ENCODE results near the gene ADO.

DNA sequence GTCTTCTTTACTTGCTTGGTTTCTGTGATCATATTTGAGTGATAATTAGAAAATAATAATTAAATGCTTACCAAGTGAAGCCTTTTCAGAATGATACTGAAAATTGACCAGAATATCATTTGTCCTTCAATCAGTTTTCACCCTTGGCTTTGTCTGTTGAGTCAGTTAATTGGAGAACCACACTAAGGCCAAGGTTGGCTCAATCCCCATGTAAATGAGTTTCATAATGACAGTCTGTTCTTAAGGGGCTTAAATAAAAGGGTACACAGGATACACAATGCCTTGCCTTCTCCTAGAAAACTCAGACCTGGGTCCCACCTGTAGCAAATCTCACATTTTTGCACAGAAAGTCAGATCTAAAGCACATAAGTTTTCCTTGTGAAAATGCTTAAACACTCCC, 42.9 kb downstream of the ADO start:
- no peak for TF ChIP-seq EZH2 (IDR thresholded peaks at IDR 0.05; ENCODE audit: low read depth, unreplicated experiment)
- TF ChIP-seq, protein P1, sequence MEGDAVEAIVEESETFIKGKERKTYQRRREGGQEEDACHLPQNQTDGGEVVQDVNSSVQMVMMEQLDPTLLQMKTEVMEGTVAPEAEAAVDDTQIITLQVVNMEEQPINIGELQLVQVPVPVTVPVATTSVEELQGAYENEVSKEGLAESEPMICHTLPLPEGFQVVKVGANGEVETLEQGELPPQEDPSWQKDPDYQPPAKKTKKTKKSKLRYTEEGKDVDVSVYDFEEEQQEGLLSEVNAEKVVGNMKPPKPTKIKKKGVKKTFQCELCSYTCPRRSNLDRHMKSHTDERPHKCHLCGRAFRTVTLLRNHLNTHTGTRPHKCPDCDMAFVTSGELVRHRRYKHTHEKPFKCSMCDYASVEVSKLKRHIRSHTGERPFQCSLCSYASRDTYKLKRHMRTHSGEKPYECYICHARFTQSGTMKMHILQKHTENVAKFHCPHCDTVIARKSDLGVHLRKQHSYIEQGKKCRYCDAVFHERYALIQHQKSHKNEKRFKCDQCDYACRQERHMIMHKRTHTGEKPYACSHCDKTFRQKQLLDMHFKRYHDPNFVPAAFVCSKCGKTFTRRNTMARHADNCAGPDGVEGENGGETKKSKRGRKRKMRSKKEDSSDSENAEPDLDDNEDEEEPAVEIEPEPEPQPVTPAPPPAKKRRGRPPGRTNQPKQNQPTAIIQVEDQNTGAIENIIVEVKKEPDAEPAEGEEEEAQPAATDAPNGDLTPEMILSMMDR (conservative IDR thresholded peaks at IDR 0.05; ENCODE audit: low read depth in 2 of 2), result no peak
- TF ChIP-seq, protein P2, sequence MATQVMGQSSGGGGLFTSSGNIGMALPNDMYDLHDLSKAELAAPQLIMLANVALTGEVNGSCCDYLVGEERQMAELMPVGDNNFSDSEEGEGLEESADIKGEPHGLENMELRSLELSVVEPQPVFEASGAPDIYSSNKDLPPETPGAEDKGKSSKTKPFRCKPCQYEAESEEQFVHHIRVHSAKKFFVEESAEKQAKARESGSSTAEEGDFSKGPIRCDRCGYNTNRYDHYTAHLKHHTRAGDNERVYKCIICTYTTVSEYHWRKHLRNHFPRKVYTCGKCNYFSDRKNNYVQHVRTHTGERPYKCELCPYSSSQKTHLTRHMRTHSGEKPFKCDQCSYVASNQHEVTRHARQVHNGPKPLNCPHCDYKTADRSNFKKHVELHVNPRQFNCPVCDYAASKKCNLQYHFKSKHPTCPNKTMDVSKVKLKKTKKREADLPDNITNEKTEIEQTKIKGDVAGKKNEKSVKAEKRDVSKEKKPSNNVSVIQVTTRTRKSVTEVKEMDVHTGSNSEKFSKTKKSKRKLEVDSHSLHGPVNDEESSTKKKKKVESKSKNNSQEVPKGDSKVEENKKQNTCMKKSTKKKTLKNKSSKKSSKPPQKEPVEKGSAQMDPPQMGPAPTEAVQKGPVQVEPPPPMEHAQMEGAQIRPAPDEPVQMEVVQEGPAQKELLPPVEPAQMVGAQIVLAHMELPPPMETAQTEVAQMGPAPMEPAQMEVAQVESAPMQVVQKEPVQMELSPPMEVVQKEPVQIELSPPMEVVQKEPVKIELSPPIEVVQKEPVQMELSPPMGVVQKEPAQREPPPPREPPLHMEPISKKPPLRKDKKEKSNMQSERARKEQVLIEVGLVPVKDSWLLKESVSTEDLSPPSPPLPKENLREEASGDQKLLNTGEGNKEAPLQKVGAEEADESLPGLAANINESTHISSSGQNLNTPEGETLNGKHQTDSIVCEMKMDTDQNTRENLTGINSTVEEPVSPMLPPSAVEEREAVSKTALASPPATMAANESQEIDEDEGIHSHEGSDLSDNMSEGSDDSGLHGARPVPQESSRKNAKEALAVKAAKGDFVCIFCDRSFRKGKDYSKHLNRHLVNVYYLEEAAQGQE (IDR thresholded peaks at IDR 0.05; ENCODE audit: unreplicated experiment), result no peak
- TF ChIP-seq CREB1 (CRISPR knock-in tag; IDR thresholded peaks at IDR 0.05; ENCODE audit: low read depth), result no peak
- TF ChIP-seq EZH2phosphoT487 (IDR thresholded peaks at IDR 0.05; ENCODE audit: unreplicated experiment), result no peak
- no peak for TF ChIP-seq POLR2AphosphoS5 (IDR thresholded peaks at IDR 0.05; ENCODE audit: low read depth)
- TF ChIP-seq NANOG (IDR thresholded peaks at IDR 0.05; ENCODE audit: borderline replicate concordance), result no peak
- TF ChIP-seq ZNF114 (CRISPR knock-in tag; IDR thresholded peaks at IDR 0.05), result no peak
- no peak for TF ChIP-seq JUNB (IDR thresholded peaks at IDR 0.05; ENCODE audit: unreplicated experiment)
- TF ChIP-seq, protein P3, sequence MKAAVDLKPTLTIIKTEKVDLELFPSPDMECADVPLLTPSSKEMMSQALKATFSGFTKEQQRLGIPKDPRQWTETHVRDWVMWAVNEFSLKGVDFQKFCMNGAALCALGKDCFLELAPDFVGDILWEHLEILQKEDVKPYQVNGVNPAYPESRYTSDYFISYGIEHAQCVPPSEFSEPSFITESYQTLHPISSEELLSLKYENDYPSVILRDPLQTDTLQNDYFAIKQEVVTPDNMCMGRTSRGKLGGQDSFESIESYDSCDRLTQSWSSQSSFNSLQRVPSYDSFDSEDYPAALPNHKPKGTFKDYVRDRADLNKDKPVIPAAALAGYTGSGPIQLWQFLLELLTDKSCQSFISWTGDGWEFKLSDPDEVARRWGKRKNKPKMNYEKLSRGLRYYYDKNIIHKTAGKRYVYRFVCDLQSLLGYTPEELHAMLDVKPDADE (IDR thresholded peaks at IDR 0.05), result no peak
- TF ChIP-seq STAT1 (IDR thresholded peaks at IDR 0.05; ENCODE audit: unreplicated experiment), result no peak
- TF ChIP-seq, protein P4, sequence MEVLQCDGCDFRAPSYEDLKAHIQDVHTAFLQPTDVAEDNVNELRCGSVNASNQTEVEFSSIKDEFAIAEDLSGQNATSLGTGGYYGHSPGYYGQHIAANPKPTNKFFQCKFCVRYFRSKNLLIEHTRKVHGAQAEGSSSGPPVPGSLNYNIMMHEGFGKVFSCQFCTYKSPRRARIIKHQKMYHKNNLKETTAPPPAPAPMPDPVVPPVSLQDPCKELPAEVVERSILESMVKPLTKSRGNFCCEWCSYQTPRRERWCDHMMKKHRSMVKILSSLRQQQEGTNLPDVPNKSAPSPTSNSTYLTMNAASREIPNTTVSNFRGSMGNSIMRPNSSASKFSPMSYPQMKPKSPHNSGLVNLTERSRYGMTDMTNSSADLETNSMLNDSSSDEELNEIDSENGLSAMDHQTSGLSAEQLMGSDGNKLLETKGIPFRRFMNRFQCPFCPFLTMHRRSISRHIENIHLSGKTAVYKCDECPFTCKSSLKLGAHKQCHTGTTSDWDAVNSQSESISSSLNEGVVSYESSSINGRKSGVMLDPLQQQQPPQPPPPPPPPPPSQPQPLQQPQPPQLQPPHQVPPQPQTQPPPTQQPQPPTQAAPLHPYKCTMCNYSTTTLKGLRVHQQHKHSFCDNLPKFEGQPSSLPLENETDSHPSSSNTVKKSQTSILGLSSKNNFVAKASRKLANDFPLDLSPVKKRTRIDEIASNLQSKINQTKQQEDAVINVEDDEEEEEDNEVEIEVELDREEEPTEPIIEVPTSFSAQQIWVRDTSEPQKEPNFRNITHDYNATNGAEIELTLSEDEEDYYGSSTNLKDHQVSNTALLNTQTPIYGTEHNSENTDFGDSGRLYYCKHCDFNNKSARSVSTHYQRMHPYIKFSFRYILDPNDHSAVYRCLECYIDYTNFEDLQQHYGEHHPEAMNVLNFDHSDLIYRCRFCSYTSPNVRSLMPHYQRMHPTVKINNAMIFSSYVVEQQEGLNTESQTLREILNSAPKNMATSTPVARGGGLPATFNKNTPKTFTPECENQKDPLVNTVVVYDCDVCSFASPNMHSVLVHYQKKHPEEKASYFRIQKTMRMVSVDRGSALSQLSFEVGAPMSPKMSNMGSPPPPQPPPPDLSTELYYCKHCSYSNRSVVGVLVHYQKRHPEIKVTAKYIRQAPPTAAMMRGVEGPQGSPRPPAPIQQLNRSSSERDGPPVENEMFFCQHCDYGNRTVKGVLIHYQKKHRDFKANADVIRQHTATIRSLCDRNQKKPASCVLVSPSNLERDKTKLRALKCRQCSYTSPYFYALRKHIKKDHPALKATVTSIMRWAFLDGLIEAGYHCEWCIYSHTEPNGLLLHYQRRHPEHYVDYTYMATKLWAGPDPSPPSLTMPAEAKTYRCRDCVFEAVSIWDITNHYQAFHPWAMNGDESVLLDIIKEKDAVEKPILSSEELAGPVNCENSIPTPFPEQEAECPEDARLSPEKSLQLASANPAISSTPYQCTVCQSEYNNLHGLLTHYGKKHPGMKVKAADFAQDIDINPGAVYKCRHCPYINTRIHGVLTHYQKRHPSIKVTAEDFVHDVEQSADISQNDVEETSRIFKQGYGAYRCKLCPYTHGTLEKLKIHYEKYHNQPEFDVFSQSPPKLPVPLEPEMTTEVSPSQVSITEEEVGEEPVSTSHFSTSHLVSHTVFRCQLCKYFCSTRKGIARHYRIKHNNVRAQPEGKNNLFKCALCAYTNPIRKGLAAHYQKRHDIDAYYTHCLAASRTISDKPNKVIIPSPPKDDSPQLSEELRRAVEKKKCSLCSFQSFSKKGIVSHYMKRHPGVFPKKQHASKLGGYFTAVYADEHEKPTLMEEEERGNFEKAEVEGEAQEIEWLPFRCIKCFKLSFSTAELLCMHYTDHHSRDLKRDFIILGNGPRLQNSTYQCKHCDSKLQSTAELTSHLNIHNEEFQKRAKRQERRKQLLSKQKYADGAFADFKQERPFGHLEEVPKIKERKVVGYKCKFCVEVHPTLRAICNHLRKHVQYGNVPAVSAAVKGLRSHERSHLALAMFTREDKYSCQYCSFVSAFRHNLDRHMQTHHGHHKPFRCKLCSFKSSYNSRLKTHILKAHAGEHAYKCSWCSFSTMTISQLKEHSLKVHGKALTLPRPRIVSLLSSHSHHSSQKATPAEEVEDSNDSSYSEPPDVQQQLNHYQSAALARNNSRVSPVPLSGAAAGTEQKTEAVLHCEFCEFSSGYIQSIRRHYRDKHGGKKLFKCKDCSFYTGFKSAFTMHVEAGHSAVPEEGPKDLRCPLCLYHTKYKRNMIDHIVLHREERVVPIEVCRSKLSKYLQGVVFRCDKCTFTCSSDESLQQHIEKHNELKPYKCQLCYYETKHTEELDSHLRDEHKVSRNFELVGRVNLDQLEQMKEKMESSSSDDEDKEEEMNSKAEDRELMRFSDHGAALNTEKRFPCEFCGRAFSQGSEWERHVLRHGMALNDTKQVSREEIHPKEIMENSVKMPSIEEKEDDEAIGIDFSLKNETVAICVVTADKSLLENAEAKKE (CRISPR knock-in tag; IDR thresholded peaks at IDR 0.05), result no peak

Measured in GM23338 (cell line).